Right lobe of liver (tissue), 4 donors: ENCODE data around the gene ACP1.

Source experiments
- CTCF ChIP-seq, 4 donors: fragments of 200-600 bp in 3 of 4; fragments of 450-650 bp in 1 of 4; IDR thresholded peaks; one replicate each; pipeline versions ENCODE4 v1.5.1 to v1.8.0; 2016 to 2022; ENCODE audit warnings: antibody characterized with exemption in 4 of 4, mild to moderate bottlenecking in 2 of 4
- POLR2A ChIP-seq: fragments of 450-650 bp; IDR thresholded peaks from one replicate; pipeline ENCODE4 v1.6.1; 2017; ENCODE audit warnings: antibody characterized with exemption, mild to moderate bottlenecking
- donor health status: DM: no; HTN: no; CAD: no.
- donor health status: DM: no; HTN: no; CAD: no.
- donor health status: DM: no; HTN: yes; CAD: no.

GRCh38 chr2:228115-228514, 36.6 kb upstream of the ACP1 start:
- TF ChIP-seq CTCF (IDR thresholded peaks at IDR 0.05) (no peak), POLR2A (no peak)
